Natural killer cell (primary cell): Measurements from ENCODE around the gene ITPRID1. TPM values are rescaled to one million over a fixed set of nuclear protein-coding genes. Genes with fewer than 3 reads are reported as not detected.
"Not testable (repeated sequence)": the region's sequence is repeated elsewhere in the genome, so short reads cannot be mapped to it uniquely, and the experiment has no call there.

ENCODE experiments used
- ATAC-seq, 3 donors: fragments of 150-1000 bp in 2 of 3; fragments of 200-7000 bp in 1 of 3; cut with Tn5 transposase; 1 replicate in 1 of 3; 2 replicates in 2 of 3; pipeline ENCODE4 v1.10.0; 2021; ENCODE audit warnings: mild to moderate bottlenecking in 2 of 3, moderate library complexity in 2 of 3
- DNase-seq, 2 donors: peaks; one replicate each; pipeline versions ENCODE4 v3.0.0 to v3.0.0-alpha.2; 2013 to 2021; ENCODE audit warnings: mixed read lengths in 1 of 2
- H3K27ac ChIP-seq: one replicate; pipeline ENCODE4 v1.5.1; 2013; ENCODE audit warnings: mild to moderate bottlenecking, low read length
- H3K27me3 ChIP-seq: one replicate; pipeline ENCODE4 v1.6.1; 2013; ENCODE audit warnings: low read length; ENCODE audit not compliant: control insufficient read depth, insufficient read depth
- H3K36me3 ChIP-seq: one replicate; pipeline ENCODE4 v1.6.1; 2013; ENCODE audit warnings: low read length; ENCODE audit not compliant: control insufficient read depth, insufficient read depth
- H3K4me1 ChIP-seq: one replicate; pipeline ENCODE4 v1.6.1; 2013; ENCODE audit warnings: low read length; ENCODE audit not compliant: control insufficient read depth, insufficient read depth
- H3K4me3 ChIP-seq: one replicate; pipeline ENCODE4 v1.5.1; 2013; ENCODE audit warnings: low read length
- H3K9me3 ChIP-seq: one replicate; pipeline ENCODE4 v1.6.1; 2013; ENCODE audit warnings: low read length; ENCODE audit not compliant: control insufficient read depth, insufficient read depth
- H3K27ac Mint-ChIP-seq, 2 donors: one replicate each; pipeline ENCODE4 v1.8.0; 2022; ENCODE audit warnings: mild to moderate bottlenecking in 2 of 2, mixed read lengths in 2 of 2, moderate library complexity in 1 of 2
- H3K27me3 Mint-ChIP-seq, 2 donors: one replicate each; pipeline ENCODE4 v1.8.0; 2022; ENCODE audit warnings: low read depth in 2 of 2, mixed read lengths in 2 of 2
- H3K36me3 Mint-ChIP-seq: one replicate; pipeline ENCODE4 v1.8.0; 2022; ENCODE audit warnings: mixed read lengths
- H3K4me1 Mint-ChIP-seq, 2 donors: one replicate each; pipeline ENCODE4 v1.8.0; 2022; ENCODE audit warnings: mixed read lengths in 2 of 2
- H3K4me3 Mint-ChIP-seq: one replicate; pipeline ENCODE4 v1.8.0; 2022; ENCODE audit warnings: mild to moderate bottlenecking, moderate library complexity, mixed read lengths
- H3K9me3 Mint-ChIP-seq, 2 donors: one replicate each; pipeline ENCODE4 v1.8.0; 2022; ENCODE audit warnings: mixed read lengths in 2 of 2
- CTCF ChIP-seq: fragments of 200-600 bp; IDR thresholded peaks from one replicate; pipeline ENCODE4 v1.8.0; 2022; ENCODE audit warnings: antibody characterized with exemption
- WGBS: methylation state at CpG from one replicate; pipeline ENCODE4 v1.1.7; 2013; ENCODE audit warnings: missing lambda C conversion rate; ENCODE audit not compliant: insufficient coverage; 5-methylcytosine and 5-hydroxymethylcytosine counted together
- intact Hi-C: fragments of 100-400 bp; cut with micrococcal nuclease; formaldehyde crosslinking; loops from one replicate; pipeline ENCODE4 v1.14.2; 2022
- total RNA-seq, 4 donors: library from RNA; stranded (reverse); fragments of 120-200 nt in 1 of 4; gene quantifications; one replicate each; pipeline versions ENCODE4 v1.2.3 to v1.2.4, GENCODE V29; 2013 to 2022

ITPRID1 gene
- total RNA-seq, result not detected
- not detected for total RNA-seq (2013)

DNA sequence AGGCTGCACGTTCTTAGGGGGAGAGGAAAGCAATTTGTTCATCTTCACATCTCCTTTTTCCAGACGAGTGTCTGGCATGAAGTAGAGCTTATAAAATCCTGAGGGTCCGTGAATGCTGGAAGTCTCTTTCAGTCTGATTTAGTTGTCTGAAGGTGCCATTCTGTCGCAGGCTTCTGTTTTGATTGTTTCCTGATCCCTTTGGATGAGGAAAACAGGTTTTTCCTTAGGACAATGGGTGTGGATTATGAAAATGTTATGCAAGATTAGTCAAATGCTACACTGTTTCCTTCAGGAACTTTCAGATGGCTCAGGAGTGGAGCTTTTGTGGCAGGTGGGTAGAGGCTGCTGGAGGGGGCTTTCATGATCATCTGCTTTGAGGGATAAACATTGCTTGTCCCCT lies at the start of gene ITPRID1:
TSS of gene ITPRID1 (plus strand) at position 301 of the 400 bp plus-strand sequence. CDS start 38,935 bp downstream, outside the sequence.
- ATAC-seq, result no peak
- H3K9me3 Mint-ChIP-seq, result peaks cover 8 to 16% of the 10 kb centered on the region in 2 donors
- H3K27me3 Mint-ChIP-seq, result no peaks in the 10 kb centered on the region
- H3K36me3 ChIP-seq, result no peaks in the 10 kb centered on the region
- H3K4me1 Mint-ChIP-seq, result no peaks in the 10 kb centered on the region
- WGBS, result 63% methylated on average over 4 of the region's 4 CpGs
- no peaks in the 10 kb centered on the region for H3K4me1 ChIP-seq
- no peaks in the 10 kb centered on the region for H3K9me3 ChIP-seq
- H3K4me3 ChIP-seq, result no peak within 1 kb of the TSS
- TF ChIP-seq CTCF, result no peak
- H3K4me3 Mint-ChIP-seq, result no peak within 1 kb of the TSS
- H3K27ac Mint-ChIP-seq, result no peak within 1 kb of the TSS
- no peak within 1 kb of the TSS for H3K27ac ChIP-seq
- H3K27me3 ChIP-seq, result no peaks in the 10 kb centered on the region
- no peak for DNase-seq
- intact Hi-C loops, result no loop called here
- no peaks in the 10 kb centered on the region for H3K36me3 Mint-ChIP-seq

DNA sequence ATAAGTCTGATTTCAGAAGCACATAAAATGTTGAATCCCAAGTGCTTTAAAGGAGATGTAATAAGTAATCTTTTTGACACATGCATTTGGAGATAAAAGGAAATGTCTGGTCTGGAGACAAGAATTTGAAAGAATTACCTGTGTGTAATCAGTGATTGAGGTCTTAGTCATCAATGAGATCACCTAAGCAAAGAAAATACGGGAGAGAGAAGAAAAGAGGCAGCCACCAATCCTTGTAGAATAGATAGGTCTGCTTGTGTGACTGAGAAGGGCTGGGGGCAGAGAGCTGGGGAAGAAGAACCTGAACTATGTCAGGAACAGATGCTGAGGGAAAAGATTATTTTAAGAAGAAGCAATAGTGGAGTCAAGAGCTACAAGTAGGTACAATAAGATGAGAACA lies 49.3 kb upstream of the ITPRID1 start:
- no peaks in the 10 kb centered on the region for H3K27me3 ChIP-seq
- DNase-seq (no peak), ATAC-seq (no peak)
- Mint-ChIP-seq H3K9me3 (peaks cover 8 to 9% of the 10 kb centered on the region in 2 donors), H3K4me1 (no peaks in the 10 kb centered on the region), H3K36me3 (no peaks in the 10 kb centered on the region), H3K4me3 (no peak overlapping the region), H3K27ac (no peak overlapping the region), H3K27me3 (peaks cover 0 to 6% of the 10 kb centered on the region in 2 donors)
- intact Hi-C loops, result no loop called here
- H3K36me3 ChIP-seq, result no peaks in the 10 kb centered on the region
- no peak overlapping the region for H3K27ac ChIP-seq
- H3K4me3 ChIP-seq, result no peak overlapping the region
- no peaks in the 10 kb centered on the region for H3K4me1 ChIP-seq
- TF ChIP-seq CTCF, result no peak
- H3K9me3 ChIP-seq, result no peaks in the 10 kb centered on the region
- WGBS, result 65% methylated on average over 1 of the region's 1 CpG

GRCh38 chr7:31465285-31465684 lies 48.6 kb upstream of the ITPRID1 start:
- H3K4me1 Mint-ChIP-seq, result no peaks in the 10 kb centered on the region
- no peak overlapping the region for H3K4me3 Mint-ChIP-seq
- no peak overlapping the region for H3K27ac ChIP-seq
- peaks cover 0 to 6% of the 10 kb centered on the region in 2 donors for H3K27me3 Mint-ChIP-seq
- peaks cover 8 to 9% of the 10 kb centered on the region in 2 donors for H3K9me3 Mint-ChIP-seq
- intact Hi-C loops, result no loop called here
- WGBS, result 33% methylated on average over 3 of the region's 3 CpGs
- no peak for DNase-seq
- no peak for TF ChIP-seq CTCF
- no peaks in the 10 kb centered on the region for H3K9me3 ChIP-seq
- no peak for ATAC-seq
- no peak overlapping the region for H3K27ac Mint-ChIP-seq
- H3K36me3 ChIP-seq, result no peaks in the 10 kb centered on the region
- H3K4me1 ChIP-seq, result no peaks in the 10 kb centered on the region
- no peaks in the 10 kb centered on the region for H3K27me3 ChIP-seq
- no peaks in the 10 kb centered on the region for H3K36me3 Mint-ChIP-seq
- no peak overlapping the region for H3K4me3 ChIP-seq

GRCh38 chr7:31466036-31466435 lies 47.9 kb upstream of the ITPRID1 start:
- Histone ChIP-seq H3K27ac (no peak overlapping the region), H3K4me3 (no peak overlapping the region), H3K36me3 (no peaks in the 10 kb centered on the region), H3K27me3 (no peaks in the 10 kb centered on the region), H3K4me1 (no peaks in the 10 kb centered on the region), H3K9me3 (no peaks in the 10 kb centered on the region)
- no peak for TF ChIP-seq CTCF
- Mint-ChIP-seq H3K9me3 (peaks cover 8 to 9% of the 10 kb centered on the region in 2 donors), H3K4me1 (no peaks in the 10 kb centered on the region), H3K4me3 (no peak overlapping the region), H3K27ac (no peak overlapping the region), H3K27me3 (peaks cover 0 to 6% of the 10 kb centered on the region in 2 donors), H3K36me3 (no peaks in the 10 kb centered on the region)
- ATAC-seq (no peak), DNase-seq (no peak)
- WGBS, result 56% methylated on average over 1 of the region's 1 CpG
- intact Hi-C loops, result no loop called here

DNA sequence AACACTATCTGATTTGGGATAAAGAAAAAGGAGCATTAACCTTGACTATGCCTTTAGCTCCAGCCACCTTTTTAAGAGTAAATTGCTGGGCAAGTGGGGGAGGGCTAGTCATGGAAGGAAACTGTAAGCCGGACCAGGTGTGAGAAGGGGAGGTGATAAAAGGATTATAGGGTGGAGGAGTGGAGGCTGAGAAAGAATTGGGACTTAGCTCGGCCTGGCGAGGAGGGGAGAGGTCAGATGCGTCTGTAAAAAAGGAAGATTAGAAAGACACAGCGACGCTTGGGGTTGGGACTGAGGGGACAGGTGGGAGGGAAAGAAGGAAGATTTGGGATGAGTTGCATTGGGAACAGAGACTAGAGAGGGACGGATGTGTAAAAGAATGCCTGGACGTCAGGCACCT lies 43.0 kb upstream of the ITPRID1 start:
- H3K36me3 Mint-ChIP-seq, H3K4me1 Mint-ChIP-seq, H3K27me3 Mint-ChIP-seq, DNase-seq, H3K4me3 ChIP-seq, H3K36me3 ChIP-seq, H3K9me3 ChIP-seq, H3K9me3 Mint-ChIP-seq, H3K27me3 ChIP-seq, intact Hi-C loops, H3K27ac ChIP-seq, ATAC-seq, H3K27ac Mint-ChIP-seq, H3K4me1 ChIP-seq, H3K4me3 Mint-ChIP-seq: not testable (repeated sequence)
- WGBS, result 71% methylated on average over 8 of the region's 8 CpGs
